GM10248 (cell line): ENCODE results near the gene FGF5.

ENCODE experiments used
- CTCF ChIA-PET: fragments of 300-600 bp; sonication (Branson Sonifier 250); formaldehyde crosslinking; extraction: SDS; loops from one replicate; lab custom pipeline; 2021; ENCODE audit warnings: antibody characterized with exemption; lab: Yijun Ruan, JAX
- POLR2A ChIA-PET: fragments of 350-650 bp; sonication (Branson Sonifier 250); formaldehyde crosslinking; extraction: SDS; loops from one replicate; lab custom pipeline; 2020; ENCODE audit warnings: antibody characterized with exemption; lab: Yijun Ruan, JAX
- DNase-seq: peaks from one replicate; pipeline ENCODE4 v3.0.0; 2012; ENCODE audit errors: extremely low spot score
- TF ChIP-seq, protein P1 (sequence below): IDR thresholded peaks from 2 replicates; pipeline ENCODE4 v1.5.1; 2012; ENCODE audit warnings: mild to moderate bottlenecking, low read depth; ENCODE audit errors: extremely low read depth, missing control alignments, control extremely low read depth

The FGF5 gene

DNA sequence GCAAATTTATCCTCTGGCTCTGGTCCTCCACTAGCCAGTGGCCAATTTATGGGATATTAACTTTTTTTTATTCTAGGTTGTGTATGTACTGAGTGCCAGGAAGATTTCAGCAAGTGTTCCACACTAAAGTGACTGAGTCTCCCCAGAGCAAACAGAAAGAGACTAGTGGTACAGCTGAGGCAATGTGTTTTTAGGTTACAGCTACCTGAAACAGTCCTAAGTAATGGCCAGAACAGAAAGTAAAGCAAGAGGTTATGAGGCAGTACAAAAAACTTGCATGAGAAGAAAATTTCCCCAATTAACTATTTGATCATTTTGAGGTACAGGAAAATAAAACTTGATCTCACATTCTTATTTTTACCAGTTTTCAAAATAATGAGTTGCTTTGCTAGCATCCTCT, 38.0 kb upstream of the FGF5 start:
- ChIA-PET POLR2A (no interaction called here), CTCF (interaction anchor here (1.1 to 1.3 kb wide), 2 partner anchors 26 to 1276 kb away, joined by 3 to 4 read pairs; no protein-coding TSS in a partner anchor)
- TF ChIP-seq, protein P1, sequence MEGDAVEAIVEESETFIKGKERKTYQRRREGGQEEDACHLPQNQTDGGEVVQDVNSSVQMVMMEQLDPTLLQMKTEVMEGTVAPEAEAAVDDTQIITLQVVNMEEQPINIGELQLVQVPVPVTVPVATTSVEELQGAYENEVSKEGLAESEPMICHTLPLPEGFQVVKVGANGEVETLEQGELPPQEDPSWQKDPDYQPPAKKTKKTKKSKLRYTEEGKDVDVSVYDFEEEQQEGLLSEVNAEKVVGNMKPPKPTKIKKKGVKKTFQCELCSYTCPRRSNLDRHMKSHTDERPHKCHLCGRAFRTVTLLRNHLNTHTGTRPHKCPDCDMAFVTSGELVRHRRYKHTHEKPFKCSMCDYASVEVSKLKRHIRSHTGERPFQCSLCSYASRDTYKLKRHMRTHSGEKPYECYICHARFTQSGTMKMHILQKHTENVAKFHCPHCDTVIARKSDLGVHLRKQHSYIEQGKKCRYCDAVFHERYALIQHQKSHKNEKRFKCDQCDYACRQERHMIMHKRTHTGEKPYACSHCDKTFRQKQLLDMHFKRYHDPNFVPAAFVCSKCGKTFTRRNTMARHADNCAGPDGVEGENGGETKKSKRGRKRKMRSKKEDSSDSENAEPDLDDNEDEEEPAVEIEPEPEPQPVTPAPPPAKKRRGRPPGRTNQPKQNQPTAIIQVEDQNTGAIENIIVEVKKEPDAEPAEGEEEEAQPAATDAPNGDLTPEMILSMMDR: no peak
- no peak for DNase-seq

- no peak for DNase-seq
- TF ChIP-seq, protein P1: no peak
- ChIA-PET POLR2A (no interaction called here), CTCF (interaction anchor here (1.1 to 1.5 kb wide), 4 partner anchors 9 to 1277 kb away, joined by 3 to 4 read pairs (median 3); no protein-coding TSS in a partner anchor)
Measured at GRCh38 chr4:80229128-80229527, 37.3 kb upstream of the FGF5 start.

- ChIA-PET POLR2A (no interaction called here), CTCF (interaction anchor here (1.1 to 1.5 kb wide), 2 partner anchors 10 to 15 kb away, joined by 3 read pairs; no protein-coding TSS in a partner anchor)
- TF ChIP-seq, protein P1: no peak
- DNase-seq: no peak
Measured at GRCh38 chr4:80229590-80229989, 36.9 kb upstream of the FGF5 start.

DNA sequence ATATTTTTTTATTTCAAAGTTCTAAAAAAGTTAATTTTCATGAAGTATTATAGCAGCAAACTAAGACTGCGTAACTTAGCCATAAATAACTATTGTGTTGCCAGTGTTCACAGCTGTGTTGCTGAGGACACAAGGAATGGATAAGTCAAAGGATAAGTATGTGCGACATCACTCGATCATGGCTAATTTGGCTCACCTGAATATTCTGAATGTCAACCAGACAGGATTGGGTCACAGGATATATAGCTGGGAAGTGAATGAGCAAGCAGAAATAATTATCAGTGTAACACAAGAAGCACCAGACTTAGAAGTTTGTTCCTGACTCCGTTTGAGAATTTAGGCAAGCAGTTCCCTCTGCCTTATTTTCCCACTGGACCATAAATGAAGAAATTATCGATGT, 35.3 kb upstream of the FGF5 start:
- POLR2A ChIA-PET: no interaction called here
- DNase-seq: no peak
- CTCF ChIA-PET: no interaction called here
- TF ChIP-seq, protein P1: no peak

- CTCF ChIA-PET: interaction anchor here (0.8 to 1.3 kb wide), 3 partner anchors 8 to 20 kb away, joined by 3 read pairs; no protein-coding TSS in a partner anchor
- TF ChIP-seq, protein P1: no peak
- POLR2A ChIA-PET: no interaction called here
- DNase-seq: no peak
Measured at GRCh38 chr4:80232707-80233370, 33.6 kb upstream of the FGF5 start.

- ChIA-PET POLR2A (no interaction called here), CTCF (interaction anchor here (1.3 kb wide), 1 partner anchor 21 kb away, joined by 3 read pairs; no protein-coding TSS in a partner anchor)
- no peak for DNase-seq
- TF ChIP-seq, protein P1: no peak
Measured at GRCh38 chr4:80233390-80233789, 33.1 kb upstream of the FGF5 start.
